Erythroblast (primary cell): ENCODE measurements around the gene NCF1.
"Not testable (repeated sequence)": the region's sequence is repeated elsewhere in the genome, so short reads cannot be mapped to it uniquely, and the experiment has no call there.

Source experiments
- GATA1 ChIP-seq: IDR thresholded peaks from 2 replicates; pipeline ENCODE4 v1.6.1; 2011; ENCODE audit warnings: low read depth, mild to moderate bottlenecking, control low read depth, low read length, moderate library complexity
- POLR2A ChIP-seq: IDR thresholded peaks from 2 replicates; pipeline ENCODE4 v1.6.1; 2011; ENCODE audit warnings: mild to moderate bottlenecking, low read length

DNA sequence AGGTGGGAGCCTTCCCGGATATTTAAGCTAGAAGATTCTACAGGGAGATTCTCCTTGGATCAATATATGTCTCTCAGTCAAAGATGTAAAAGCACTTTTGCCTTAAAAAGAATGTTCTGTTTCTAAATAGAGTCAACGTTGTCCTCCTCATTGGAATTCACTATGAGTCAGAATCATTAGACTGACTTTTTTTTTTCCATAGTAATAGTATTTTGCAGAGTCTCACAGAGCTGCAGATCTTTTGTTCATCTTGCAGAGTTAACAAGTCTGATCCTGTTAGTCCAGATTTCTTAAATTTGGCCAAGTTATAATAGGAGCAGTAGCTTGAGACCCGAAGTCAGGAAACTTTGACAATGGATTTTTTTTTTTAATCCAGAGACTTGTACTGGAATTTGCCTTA lies 14.8 kb upstream of the NCF1 start:
- TF ChIP-seq POLR2A, GATA1: not testable (repeated sequence)
